ENCODE measurements around the gene GNB5.

DNA sequence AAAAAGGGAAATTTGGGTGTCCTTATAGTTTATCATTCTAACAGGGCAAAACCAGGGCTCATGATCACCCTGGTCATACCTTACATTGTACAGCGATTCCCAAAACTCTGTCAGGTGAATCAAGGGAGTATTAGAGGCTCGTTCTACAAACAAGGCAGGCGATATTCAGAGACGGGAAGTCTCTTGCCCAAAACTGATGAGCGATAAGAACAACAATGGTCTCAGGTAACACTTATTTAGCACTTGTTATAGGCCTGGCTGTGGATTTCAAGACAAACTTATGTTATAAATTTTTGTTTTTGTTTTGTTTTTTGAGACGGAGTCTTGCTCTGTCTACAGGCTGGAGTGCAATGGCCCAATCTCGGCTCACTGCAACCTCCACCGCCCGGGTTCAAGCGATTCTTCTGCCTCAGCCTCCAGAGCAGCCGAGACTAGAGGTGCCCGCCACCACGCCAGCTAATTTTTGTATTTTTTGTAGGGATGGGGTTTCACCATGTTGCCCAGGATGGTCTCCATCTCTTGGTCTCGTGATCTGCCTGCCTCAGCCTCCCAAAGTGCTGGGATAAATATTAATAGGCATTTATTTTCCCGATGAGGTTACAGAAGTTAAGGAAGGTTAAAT, 91.4 kb downstream of the GNB5 start:
- TF ChIP-seq POLR2A (IDR thresholded peaks at IDR 0.05; ENCODE audit: low read depth, low read length), result no peak
- no peak for TF ChIP-seq POLR2AphosphoS5 (IDR thresholded peaks at IDR 0.05; ENCODE audit: low read depth, low read length)
- TF ChIP-seq TAF1 (IDR thresholded peaks at IDR 0.05; ENCODE audit: borderline replicate concordance, low read depth, low read length), result no peak

Measured in GM12892 (cell line).